Gastrocnemius medialis (tissue), 4 donors: Measurements from ENCODE around the gene PERM1. TPM values are rescaled to one million over a fixed set of nuclear protein-coding genes. Genes with fewer than 3 reads are reported as not detected.

ENCODE experiments used
- ATAC-seq, 2 donors: fragments of 150-250 bp; one replicate each; pipeline ENCODE4 v1.9.1; 2016
- DNase-seq, 2 donors: peaks; one replicate each; pipeline ENCODE4 v3.0.0-alpha.2; 2019
- H3K27ac ChIP-seq, 4 donors: fragments of 200-600 bp; sonication (generic); 1 replicate in 1 of 4; 2 replicates in 3 of 4; pipeline ENCODE4 v1.5.1; 2016 to 2018; ENCODE audit warnings: mild to moderate bottlenecking in 2 of 4, moderate library complexity in 1 of 4
- H3K27me3 ChIP-seq, 3 donors: fragments of 200-600 bp; sonication (generic) in 2 of 3; 1 replicate in 1 of 3; 2 replicates in 2 of 3; pipeline versions ENCODE4 v1.5.1 to v1.6.0; 2016 to 2019; ENCODE audit warnings: mild to moderate bottlenecking in 1 of 3, moderate library complexity in 1 of 3
- H3K36me3 ChIP-seq, 2 donors: fragments of 200-600 bp; sonication (generic) in 1 of 2; one replicate each; pipeline ENCODE4 v1.5.1; 2017 to 2018
- H3K4me1 ChIP-seq, 2 donors: fragments of 200-600 bp; sonication (generic) in 1 of 2; one replicate each; pipeline ENCODE4 v1.5.1; 2016 to 2017; ENCODE audit warnings: mild to moderate bottlenecking in 2 of 2
- H3K4me3 ChIP-seq, 4 donors: fragments of 200-600 bp; sonication (generic) in 3 of 4; 1 replicate in 1 of 4; 2 replicates in 3 of 4; pipeline ENCODE4 v1.5.1; 2016 to 2019; ENCODE audit warnings: mild to moderate bottlenecking in 2 of 4
- H3K9me3 ChIP-seq, 3 donors: fragments of 200-600 bp; sonication (generic) in 2 of 3; 1 replicate in 1 of 3; 2 replicates in 2 of 3; pipeline ENCODE4 v1.5.1; 2016 to 2019
- POLR2A ChIP-seq, 2 donors: fragments of 450-650 bp; IDR thresholded peaks; one replicate each; pipeline ENCODE4 v1.6.1; 2017; ENCODE audit warnings: antibody characterized with exemption in 2 of 2, mild to moderate bottlenecking in 2 of 2, moderate library complexity in 2 of 2
- in situ Hi-C, 4 donors: fragments of 200-750 bp; cut with MboI; loops; one replicate each; pipeline versions ENCODE4 v1.15.0 to v1.8.0; 2017; ENCODE audit warnings: low sequenced_read_pairs in 4 of 4
- intact Hi-C: fragments of 100-400 bp; cut with DNase I; formaldehyde crosslinking; loops from one replicate; pipeline ENCODE4 v1.15.1; 2023; ENCODE audit warnings: low total_unique reads
- total RNA-seq, 4 donors: library from RNA; depleted of rRNA; stranded (reverse); fragments of >200 nt; gene quantifications; one replicate each; pipeline versions ENCODE4 v1.1.0 to v1.2.3, GENCODE V29; 2016
- TF ChIP-seq, protein P1 (sequence below), 5 experiments: fragments of 450-650 bp in 3 of 5; fragments of 200-600 bp in 2 of 5; sonication (generic) in 2 of 5; IDR thresholded peaks in 4 of 5; conservative IDR thresholded peaks in 1 of 5; 1 replicate in 4 of 5; 2 replicates in 1 of 5; pipeline ENCODE4 v1.5.1; 2016 to 2019; ENCODE audit warnings: antibody characterized with exemption in 5 of 5, mild to moderate bottlenecking in 3 of 5, moderate library complexity in 3 of 5

Gene PERM1
- total RNA-seq, 4 donors from 2014 or later = 38.9 to 218 (median 98.8) TPM

DNA sequence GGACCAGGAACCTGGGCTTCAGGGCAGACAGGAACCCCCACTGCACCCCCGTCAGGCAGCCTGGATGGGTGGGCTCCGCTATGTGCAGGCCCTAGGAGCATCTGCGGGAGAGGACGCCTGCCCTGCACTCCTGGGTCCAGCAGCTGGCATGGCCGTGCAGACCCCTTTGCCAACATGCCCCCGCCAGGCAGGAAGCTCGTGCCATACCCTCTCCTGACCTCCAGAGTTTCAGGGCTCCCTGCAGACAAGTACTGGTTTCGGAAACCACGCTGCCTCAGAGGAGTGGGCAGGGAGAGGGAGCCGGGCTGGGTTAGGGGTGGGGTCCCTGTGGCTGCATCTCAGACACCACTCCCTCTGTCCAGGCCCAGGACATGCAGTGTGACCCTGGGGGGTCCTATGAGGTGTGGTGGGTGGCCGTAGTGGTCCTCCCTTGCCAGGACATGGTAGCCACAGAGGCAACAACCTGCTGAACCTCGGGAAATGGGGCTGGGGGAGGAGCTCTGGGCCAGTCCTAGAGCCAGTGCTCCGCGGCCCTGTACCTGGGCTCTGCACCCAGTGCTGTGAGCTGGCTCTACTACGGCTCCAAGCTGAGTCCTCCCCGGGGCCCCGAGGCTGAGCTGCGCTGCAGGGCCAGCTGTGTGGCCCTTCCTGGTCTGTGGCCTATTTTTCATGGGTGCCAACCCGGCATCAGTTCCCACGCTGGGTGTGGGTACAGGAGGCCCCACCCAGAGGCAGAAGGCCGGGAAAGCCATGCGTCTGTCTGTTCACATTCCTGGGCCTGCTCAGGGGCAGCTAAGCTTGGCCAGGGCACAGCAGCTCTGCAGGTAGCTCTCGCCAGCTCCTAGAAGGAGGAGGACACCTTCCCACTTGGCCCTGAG, 14.2 kb downstream of the PERM1 start:
- H3K9me3 ChIP-seq = no peaks in the 10 kb centered on the region
- peak in 1 of 2 donors; percentile 28 for DNase-seq
- H3K36me3 ChIP-seq = peaks cover 0 to 2% of the 10 kb centered on the region in 2 donors
- H3K4me3 ChIP-seq = no peak overlapping the region
- TF ChIP-seq POLR2A (IDR thresholded peaks at IDR 0.05) = no peak
- TF ChIP-seq, protein P1, sequence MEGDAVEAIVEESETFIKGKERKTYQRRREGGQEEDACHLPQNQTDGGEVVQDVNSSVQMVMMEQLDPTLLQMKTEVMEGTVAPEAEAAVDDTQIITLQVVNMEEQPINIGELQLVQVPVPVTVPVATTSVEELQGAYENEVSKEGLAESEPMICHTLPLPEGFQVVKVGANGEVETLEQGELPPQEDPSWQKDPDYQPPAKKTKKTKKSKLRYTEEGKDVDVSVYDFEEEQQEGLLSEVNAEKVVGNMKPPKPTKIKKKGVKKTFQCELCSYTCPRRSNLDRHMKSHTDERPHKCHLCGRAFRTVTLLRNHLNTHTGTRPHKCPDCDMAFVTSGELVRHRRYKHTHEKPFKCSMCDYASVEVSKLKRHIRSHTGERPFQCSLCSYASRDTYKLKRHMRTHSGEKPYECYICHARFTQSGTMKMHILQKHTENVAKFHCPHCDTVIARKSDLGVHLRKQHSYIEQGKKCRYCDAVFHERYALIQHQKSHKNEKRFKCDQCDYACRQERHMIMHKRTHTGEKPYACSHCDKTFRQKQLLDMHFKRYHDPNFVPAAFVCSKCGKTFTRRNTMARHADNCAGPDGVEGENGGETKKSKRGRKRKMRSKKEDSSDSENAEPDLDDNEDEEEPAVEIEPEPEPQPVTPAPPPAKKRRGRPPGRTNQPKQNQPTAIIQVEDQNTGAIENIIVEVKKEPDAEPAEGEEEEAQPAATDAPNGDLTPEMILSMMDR (IDR thresholded peaks at IDR 0.05 in 4 of 5, conservative IDR thresholded peaks at IDR 0.05 in 1 of 5) = no peak
- H3K4me1 ChIP-seq = peaks cover 5 to 20% of the 10 kb centered on the region in 2 donors
- in situ Hi-C loops = no loop called here
- H3K27ac ChIP-seq = no peak overlapping the region
- ATAC-seq = no peak
- H3K27me3 ChIP-seq = peaks cover 6 to 37% (median 23%) of the 10 kb centered on the region in 3 donors
- intact Hi-C loops = no loop called here

DNA sequence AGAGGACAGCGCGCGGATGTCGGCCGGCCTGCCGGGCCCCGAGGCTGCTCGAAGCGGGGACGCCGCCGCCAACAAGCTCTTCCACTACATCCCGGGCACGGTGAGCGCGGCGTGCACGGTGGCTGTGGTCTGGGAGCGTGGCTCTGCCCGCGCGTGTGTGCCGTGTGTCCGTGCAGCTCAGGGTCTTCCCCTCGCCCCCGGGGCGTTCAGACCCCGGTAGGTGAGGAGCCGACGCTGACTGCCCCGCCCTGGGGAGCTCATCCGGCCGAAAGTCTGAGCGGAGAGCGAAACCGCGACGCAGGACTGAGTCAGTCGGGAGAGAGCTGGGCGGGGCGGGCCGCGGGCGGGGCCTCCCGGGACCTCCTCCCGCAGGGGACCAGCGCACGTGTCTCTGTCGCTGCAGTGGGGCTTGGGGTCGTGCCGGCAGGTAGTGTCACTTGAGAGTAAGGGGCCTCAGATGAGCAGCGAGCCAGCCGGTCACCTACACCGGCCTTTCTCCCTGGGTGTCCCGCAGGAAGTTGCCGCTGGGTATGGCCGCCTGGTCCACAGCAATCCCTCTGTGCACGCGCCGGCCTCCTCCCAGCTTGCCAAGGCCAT, 15.1 kb downstream of the PERM1 start:
- intact Hi-C loops (no loop called here), in situ Hi-C loops (no loop called here)
- Histone ChIP-seq H3K4me3 (peak overlapping the region; percentile 57 to 66 (median 66)), H3K27me3 (peaks cover 6 to 37% (median 23%) of the 10 kb centered on the region in 3 donors), H3K36me3 (peaks cover 0 to 2% of the 10 kb centered on the region in 2 donors), H3K4me1 (peaks cover 5 to 12% of the 10 kb centered on the region in 2 donors), H3K9me3 (no peaks in the 10 kb centered on the region), H3K27ac (peak overlapping the region in 2 of 4 donors; percentile 22 to 46)
- DNase-seq (peak in 1 of 2 donors; percentile 50), ATAC-seq (peak; percentile 31 to 46)
- TF ChIP-seq, protein P1 (IDR thresholded peaks at IDR 0.05 in 4 of 5, conservative IDR thresholded peaks at IDR 0.05 in 1 of 5) = no peak
- TF ChIP-seq POLR2A (IDR thresholded peaks at IDR 0.05) = peak in 1 of 2 donors; percentile 37

DNA sequence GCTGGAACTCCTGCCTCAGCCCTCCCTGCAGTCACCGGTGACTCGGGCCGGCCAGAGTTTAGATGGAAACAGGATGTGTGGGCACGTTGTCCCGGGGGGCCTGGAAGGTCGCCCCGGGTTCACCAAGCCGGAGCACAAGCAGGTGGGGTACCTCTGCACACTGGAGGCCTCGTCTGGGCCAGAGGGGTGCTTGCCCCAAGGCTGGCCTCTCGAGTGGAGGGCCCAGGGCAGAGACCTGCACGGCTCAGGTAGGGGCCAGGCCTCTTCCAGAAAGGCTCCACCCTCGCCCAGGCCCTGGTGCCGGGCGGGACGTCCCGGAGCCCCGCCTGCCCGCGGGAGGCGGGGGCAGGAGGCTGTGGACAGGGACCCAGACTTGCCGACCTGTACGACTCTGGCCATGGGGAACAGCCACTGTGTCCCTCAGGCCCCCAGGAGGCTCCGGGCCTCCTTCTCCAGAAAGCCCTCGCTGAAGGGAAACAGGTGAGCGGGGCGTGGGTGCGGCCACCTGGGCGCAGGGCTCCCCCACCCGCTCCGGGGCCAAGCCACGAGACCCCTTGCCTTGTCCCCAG, 15.7 kb downstream of the PERM1 start, which contains the start of gene PLEKHN1:
Gene PLEKHN1, plus strand, starts transcription at position 348 of the 569 bp plus-strand sequence. Its CDS starts 50 bp downstream, at position 398.
- Histone ChIP-seq H3K36me3 (peaks cover 0 to 2% of the 10 kb centered on the region in 2 donors), H3K9me3 (no peaks in the 10 kb centered on the region), H3K4me3 (peak within 1 kb of the TSS; percentile 57 to 66 (median 66)), H3K27me3 (peaks cover 6 to 37% (median 22%) of the 10 kb centered on the region in 3 donors), H3K27ac (peak within 1 kb of the TSS in 2 of 4 donors; percentile 22 to 46), H3K4me1 (peaks cover 5 to 7% of the 10 kb centered on the region in 2 donors)
- DNase-seq (peak in 1 of 2 donors; percentile 21), ATAC-seq (no peak)
- TF ChIP-seq POLR2A (IDR thresholded peaks at IDR 0.05) = no peak
- TF ChIP-seq, protein P1 (IDR thresholded peaks at IDR 0.05 in 4 of 5, conservative IDR thresholded peaks at IDR 0.05 in 1 of 5) = no peak
- in situ Hi-C loops (no loop called here), intact Hi-C loops (no loop called here)

DNA sequence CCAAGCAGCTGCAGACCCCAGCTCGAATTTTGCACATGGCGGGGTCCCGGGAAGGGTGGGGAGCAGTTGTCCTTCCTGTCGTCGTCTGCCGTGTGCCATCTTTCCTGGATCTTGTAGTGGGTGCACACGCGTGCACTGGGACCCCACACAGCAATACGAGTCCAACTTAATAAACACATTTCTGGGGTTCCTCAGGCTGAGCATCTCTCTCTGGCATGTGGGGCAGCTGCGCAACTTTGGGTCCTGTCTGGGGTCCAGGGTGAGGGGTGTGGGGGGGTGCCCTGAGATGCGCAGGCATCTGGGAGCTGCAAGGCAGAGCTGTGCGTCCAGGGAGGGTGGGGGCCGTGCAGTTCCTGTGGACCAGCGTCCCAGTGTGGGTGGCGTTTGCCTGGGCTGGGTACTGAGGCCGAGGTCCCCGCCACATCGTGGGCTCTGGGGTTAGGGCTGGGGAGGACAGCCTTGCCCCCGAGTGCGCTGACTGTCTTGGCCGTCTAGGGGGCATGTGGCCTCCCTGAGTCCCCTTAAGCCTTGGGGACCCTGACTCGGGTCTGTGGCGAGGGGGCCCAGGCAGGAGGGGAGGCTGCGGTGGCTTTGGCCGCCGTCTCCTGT, 16.3 kb downstream of the PERM1 start:
- Histone ChIP-seq H3K27me3 (peaks cover 5 to 31% (median 16%) of the 10 kb centered on the region in 3 donors), H3K4me3 (peak overlapping the region in 2 of 4 donors; percentile 66), H3K9me3 (no peaks in the 10 kb centered on the region), H3K27ac (no peak overlapping the region), H3K4me1 (peaks cover 5 to 7% of the 10 kb centered on the region in 2 donors), H3K36me3 (peaks cover 0 to 2% of the 10 kb centered on the region in 2 donors)
- intact Hi-C loops = no loop called here
- no peak for ATAC-seq
- in situ Hi-C loops = no loop called here
- no peak for TF ChIP-seq POLR2A (IDR thresholded peaks at IDR 0.05)
- TF ChIP-seq, protein P1 (IDR thresholded peaks at IDR 0.05 in 4 of 5, conservative IDR thresholded peaks at IDR 0.05 in 1 of 5) = no peak
- DNase-seq = no peak
